ENCODE results near the gene TXNRD2.

DNA sequence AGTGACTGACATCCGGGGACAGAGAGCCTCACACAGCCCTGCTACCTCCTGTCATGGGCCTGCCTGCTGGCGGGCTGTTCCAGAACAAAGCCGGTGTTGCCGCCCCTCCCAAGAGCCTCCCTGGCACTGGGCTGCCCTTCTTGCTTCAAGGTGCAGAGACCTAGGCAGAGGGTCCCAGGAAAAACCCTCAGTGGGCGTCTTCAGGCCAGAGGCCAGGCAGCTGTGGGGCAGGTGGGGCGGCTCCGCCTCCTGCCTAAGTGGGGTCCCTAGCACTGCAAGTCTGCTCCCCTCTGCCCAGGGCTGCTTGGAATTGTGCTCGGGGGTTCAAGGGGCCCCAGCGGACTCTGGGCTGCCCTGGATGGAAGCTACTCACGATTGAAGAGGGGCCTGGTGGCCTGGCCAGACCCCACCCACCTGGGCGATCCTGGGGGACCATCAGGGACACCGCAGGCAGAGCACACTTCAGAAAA, 66.5 kb downstream of the TXNRD2 start:
- TF ChIP-seq, protein P1, sequence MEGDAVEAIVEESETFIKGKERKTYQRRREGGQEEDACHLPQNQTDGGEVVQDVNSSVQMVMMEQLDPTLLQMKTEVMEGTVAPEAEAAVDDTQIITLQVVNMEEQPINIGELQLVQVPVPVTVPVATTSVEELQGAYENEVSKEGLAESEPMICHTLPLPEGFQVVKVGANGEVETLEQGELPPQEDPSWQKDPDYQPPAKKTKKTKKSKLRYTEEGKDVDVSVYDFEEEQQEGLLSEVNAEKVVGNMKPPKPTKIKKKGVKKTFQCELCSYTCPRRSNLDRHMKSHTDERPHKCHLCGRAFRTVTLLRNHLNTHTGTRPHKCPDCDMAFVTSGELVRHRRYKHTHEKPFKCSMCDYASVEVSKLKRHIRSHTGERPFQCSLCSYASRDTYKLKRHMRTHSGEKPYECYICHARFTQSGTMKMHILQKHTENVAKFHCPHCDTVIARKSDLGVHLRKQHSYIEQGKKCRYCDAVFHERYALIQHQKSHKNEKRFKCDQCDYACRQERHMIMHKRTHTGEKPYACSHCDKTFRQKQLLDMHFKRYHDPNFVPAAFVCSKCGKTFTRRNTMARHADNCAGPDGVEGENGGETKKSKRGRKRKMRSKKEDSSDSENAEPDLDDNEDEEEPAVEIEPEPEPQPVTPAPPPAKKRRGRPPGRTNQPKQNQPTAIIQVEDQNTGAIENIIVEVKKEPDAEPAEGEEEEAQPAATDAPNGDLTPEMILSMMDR (conservative IDR thresholded peaks at IDR 0.05) = no peak
- no peak for TF ChIP-seq EZH2 (IDR thresholded peaks at IDR 0.05; ENCODE audit: low read depth)

All from PC-9 (cell line).